Fibroblast of lung (primary cell): ENCODE measurements around the gene KRT84.

Experiments used
- EZH2 ChIP-seq: IDR thresholded peaks from 2 replicates; pipeline ENCODE4 v1.5.1; 2012; ENCODE audit warnings: low read length, control low read depth, mild to moderate bottlenecking; ENCODE audit errors: missing control alignments
- TF ChIP-seq, protein P1 (sequence below), 2 donors: IDR thresholded peaks in 1 of 2; conservative IDR thresholded peaks in 1 of 2; 1 replicate in 1 of 2; 2 replicates in 1 of 2; pipeline ENCODE4 v1.5.1; 2011 to 2012; ENCODE audit warnings: low read length in 2 of 2, control low read depth in 1 of 2, inconsistent platforms in 1 of 2, low read depth in 1 of 2, mild to moderate bottlenecking in 1 of 2

- TF ChIP-seq, protein P1, sequence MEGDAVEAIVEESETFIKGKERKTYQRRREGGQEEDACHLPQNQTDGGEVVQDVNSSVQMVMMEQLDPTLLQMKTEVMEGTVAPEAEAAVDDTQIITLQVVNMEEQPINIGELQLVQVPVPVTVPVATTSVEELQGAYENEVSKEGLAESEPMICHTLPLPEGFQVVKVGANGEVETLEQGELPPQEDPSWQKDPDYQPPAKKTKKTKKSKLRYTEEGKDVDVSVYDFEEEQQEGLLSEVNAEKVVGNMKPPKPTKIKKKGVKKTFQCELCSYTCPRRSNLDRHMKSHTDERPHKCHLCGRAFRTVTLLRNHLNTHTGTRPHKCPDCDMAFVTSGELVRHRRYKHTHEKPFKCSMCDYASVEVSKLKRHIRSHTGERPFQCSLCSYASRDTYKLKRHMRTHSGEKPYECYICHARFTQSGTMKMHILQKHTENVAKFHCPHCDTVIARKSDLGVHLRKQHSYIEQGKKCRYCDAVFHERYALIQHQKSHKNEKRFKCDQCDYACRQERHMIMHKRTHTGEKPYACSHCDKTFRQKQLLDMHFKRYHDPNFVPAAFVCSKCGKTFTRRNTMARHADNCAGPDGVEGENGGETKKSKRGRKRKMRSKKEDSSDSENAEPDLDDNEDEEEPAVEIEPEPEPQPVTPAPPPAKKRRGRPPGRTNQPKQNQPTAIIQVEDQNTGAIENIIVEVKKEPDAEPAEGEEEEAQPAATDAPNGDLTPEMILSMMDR (conservative IDR thresholded peaks at IDR 0.05 in 1 of 2, IDR thresholded peaks at IDR 0.05 in 1 of 2; ENCODE audit: low read depth in 1 of 2, low read length in 2 of 2) = no peak
- no peak for TF ChIP-seq EZH2
These were observed 25.3 kb downstream of the KRT84 start for GRCh38 chr12:52360106-52360662.
